NT2/D1 (cell line): Measurements from ENCODE around the gene ZNF70.
A peak's percentile ranks its signal among the peaks of the same experiment; 100 is the strongest.

Experiments
- DNase-seq: peaks from one replicate; pipeline ENCODE4 v3.0.0-alpha.2; 2011; ENCODE audit warnings: low read depth, low spot score
- H3K27me3 ChIP-seq: 2 replicates; pipeline ENCODE4 v1.6.0; 2011; ENCODE audit warnings: mild to moderate bottlenecking; ENCODE audit not compliant: insufficient read length, insufficient read depth
- H3K36me3 ChIP-seq: 2 replicates; pipeline ENCODE4 v1.6.1; 2011; ENCODE audit warnings: mild to moderate bottlenecking, low read length, mixed read lengths; ENCODE audit not compliant: insufficient read depth, insufficient read length
- H3K4me1 ChIP-seq: 2 replicates; pipeline ENCODE4 v1.5.1; 2011; ENCODE audit not compliant: insufficient read depth, insufficient read length
- H3K4me3 ChIP-seq: 2 replicates; pipeline ENCODE4 v1.5.1; 2011; ENCODE audit warnings: low read depth; ENCODE audit not compliant: insufficient read length
- H3K9ac ChIP-seq: 2 replicates; pipeline ENCODE4 v1.6.0; 2011; ENCODE audit warnings: low read depth; ENCODE audit not compliant: insufficient read length
- H3K9me3 ChIP-seq: 2 replicates; pipeline ENCODE4 v1.5.1; 2011; ENCODE audit warnings: mild to moderate bottlenecking, low read length; ENCODE audit not compliant: insufficient read depth
- SUZ12 ChIP-seq: IDR thresholded peaks from 2 replicates; pipeline ENCODE4 v1.6.1; 2011; ENCODE audit not compliant: insufficient read length, insufficient read depth; ENCODE audit errors: extremely low read depth
- YY1 ChIP-seq: IDR thresholded peaks from 2 replicates; pipeline ENCODE4 v1.6.1; 2011; ENCODE audit not compliant: insufficient read length, insufficient read depth
- ZNF274 ChIP-seq: IDR thresholded peaks from 2 replicates; pipeline ENCODE4 v1.6.1; 2011; ENCODE audit warnings: mild to moderate bottlenecking, low read depth, low read length

ZNF70 gene

GRCh38 chr22:23789121-23789520, 38.2 kb upstream of the ZNF70 start:
- Histone ChIP-seq H3K27me3 (no peaks in the 10 kb centered on the region), H3K9me3 (no peaks in the 10 kb centered on the region), H3K4me1 (peaks cover 2% of the 10 kb centered on the region), H3K9ac (no peak overlapping the region), H3K4me3 (no peak overlapping the region), H3K36me3 (peaks cover 50% of the 10 kb centered on the region)
- TF ChIP-seq YY1: no peak
- TF ChIP-seq ZNF274: no peak
- TF ChIP-seq SUZ12: no peak
- DNase-seq: no peak

DNA sequence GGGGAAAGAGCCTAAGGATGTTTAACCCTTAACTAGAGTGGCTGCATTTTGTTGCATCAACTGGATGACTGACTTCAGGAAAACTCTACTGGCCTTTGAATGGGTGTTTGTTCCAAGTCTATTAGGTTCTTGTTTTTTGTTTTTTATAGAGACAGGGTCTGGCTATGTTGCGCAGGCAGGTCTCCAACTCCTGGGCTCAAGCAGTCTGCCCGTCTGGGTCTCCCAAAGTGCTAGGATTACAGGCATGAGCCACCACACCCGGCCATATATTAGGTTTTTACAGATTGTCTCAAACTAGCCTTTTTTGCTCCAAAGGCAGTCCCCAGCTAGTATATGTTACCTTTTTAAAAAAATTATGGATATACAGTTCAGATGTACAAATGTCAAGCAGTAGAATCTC, 37.0 kb upstream of the ZNF70 start:
- Histone ChIP-seq H3K4me1 (peaks cover 2% of the 10 kb centered on the region), H3K4me3 (peak overlapping the region; percentile 79), H3K9me3 (no peaks in the 10 kb centered on the region), H3K36me3 (peaks cover 40% of the 10 kb centered on the region), H3K9ac (peak overlapping the region; percentile 72), H3K27me3 (no peaks in the 10 kb centered on the region)
- TF ChIP-seq ZNF274 (no peak), SUZ12 (no peak), YY1 (no peak)
- no peak for DNase-seq

DNA sequence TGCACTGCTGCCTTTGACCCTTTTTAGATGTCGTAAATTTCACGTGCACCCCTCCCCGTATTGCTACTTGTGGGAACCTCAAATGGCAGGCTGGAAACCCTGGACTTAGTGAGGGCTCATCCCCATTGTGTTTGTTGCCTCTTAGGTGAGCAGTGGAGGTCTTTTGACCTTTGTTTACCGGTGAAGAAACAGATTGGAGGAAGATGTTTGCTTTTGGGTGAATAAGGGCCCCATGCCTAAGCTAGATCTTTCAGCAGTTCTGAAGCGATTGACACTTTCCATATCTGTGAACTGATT, 36.6 kb upstream of the ZNF70 start:
- no peaks in the 10 kb centered on the region for H3K27me3 ChIP-seq
- H3K4me3 ChIP-seq: peak overlapping the region; percentile 79
- peaks cover 37% of the 10 kb centered on the region for H3K36me3 ChIP-seq
- H3K4me1 ChIP-seq: peaks cover 2% of the 10 kb centered on the region
- peak overlapping the region; percentile 72 for H3K9ac ChIP-seq
- no peaks in the 10 kb centered on the region for H3K9me3 ChIP-seq
- TF ChIP-seq YY1 (no peak), ZNF274 (no peak), SUZ12 (no peak)
- DNase-seq: no peak

DNA sequence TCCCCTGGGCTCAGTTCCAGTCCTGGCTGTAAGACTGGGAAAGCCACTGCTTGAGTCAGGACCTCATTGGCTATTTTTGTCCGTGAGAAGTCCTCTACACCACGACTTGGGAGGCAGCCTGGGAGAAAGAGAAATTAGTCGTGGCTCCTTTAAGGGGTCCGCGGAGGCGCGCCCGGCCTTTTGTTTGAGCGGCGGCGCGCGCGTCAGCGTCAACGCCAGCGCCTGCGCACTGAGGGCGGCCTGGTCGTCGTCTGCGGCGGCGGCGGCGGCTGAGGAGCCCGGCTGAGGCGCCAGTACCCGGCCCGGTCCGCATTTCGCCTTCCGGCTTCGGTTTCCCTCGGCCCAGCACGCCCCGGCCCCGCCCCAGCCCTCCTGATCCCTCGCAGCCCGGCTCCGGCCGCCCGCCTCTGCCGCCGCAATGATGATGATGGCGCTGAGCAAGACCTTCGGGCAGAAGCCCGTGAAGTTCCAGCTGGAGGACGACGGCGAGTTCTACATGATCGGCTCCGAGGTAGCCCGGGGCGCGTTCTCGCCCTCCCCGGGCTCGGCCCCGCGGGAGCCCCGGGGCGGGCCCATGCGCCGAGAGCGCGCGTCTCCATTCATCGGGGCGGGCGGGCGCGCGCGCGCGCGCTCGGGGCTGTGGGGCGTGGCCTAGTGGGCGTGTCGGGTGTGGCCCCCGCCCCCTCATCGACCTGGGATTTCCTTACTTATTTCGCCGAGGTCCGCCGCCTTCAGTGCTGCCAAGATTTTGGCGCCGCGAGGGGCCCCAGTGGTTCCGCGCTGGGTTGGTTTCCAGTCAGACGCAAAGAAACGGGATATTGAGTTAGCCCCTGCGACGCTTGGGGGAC, 36.1 kb upstream of the ZNF70 start, which contains the start of gene SMARCB1:
SMARCB1 (plus strand) TSS at position 215 of the 848 bp plus-strand sequence; CDS start at position 419, 204 bp downstream.
- TF ChIP-seq ZNF274 (no peak), YY1 (no peak), SUZ12 (no peak)
- peaks cover 31% of the 10 kb centered on the region for H3K36me3 ChIP-seq
- H3K4me1 ChIP-seq: peaks cover 5% of the 10 kb centered on the region
- peak within 1 kb of the TSS; percentile 79 for H3K4me3 ChIP-seq
- no peaks in the 10 kb centered on the region for H3K27me3 ChIP-seq
- no peaks in the 10 kb centered on the region for H3K9me3 ChIP-seq
- peak; percentile 63 for DNase-seq
- H3K9ac ChIP-seq: peak within 1 kb of the TSS; percentile 88

GRCh38 chr22:23786261-23786710, 35.4 kb upstream of the ZNF70 start:
- H3K4me1 ChIP-seq: peaks cover 9% of the 10 kb centered on the region
- TF ChIP-seq ZNF274: no peak
- TF ChIP-seq YY1: no peak
- TF ChIP-seq SUZ12: no peak
- H3K9me3 ChIP-seq: no peaks in the 10 kb centered on the region
- peaks cover 24% of the 10 kb centered on the region for H3K36me3 ChIP-seq
- peak overlapping the region; percentile 67 for H3K9ac ChIP-seq
- H3K4me3 ChIP-seq: peak overlapping the region; percentile 79
- no peaks in the 10 kb centered on the region for H3K27me3 ChIP-seq
- DNase-seq: no peak

GRCh38 chr22:23784215-23784732, 33.4 kb upstream of the ZNF70 start:
- H3K9ac ChIP-seq: no peak overlapping the region
- H3K36me3 ChIP-seq: peaks cover 11% of the 10 kb centered on the region
- H3K27me3 ChIP-seq: no peaks in the 10 kb centered on the region
- H3K4me1 ChIP-seq: peaks cover 10% of the 10 kb centered on the region
- no peak for DNase-seq
- H3K4me3 ChIP-seq: no peak overlapping the region
- no peak for TF ChIP-seq SUZ12
- TF ChIP-seq YY1: no peak
- no peak for TF ChIP-seq ZNF274
- no peaks in the 10 kb centered on the region for H3K9me3 ChIP-seq
